HL-60 (cell line): ENCODE results near the gene PUM1.

ENCODE experiments used
- DNase-seq, 2 experiments: peaks; one replicate each; pipeline ENCODE4 v3.0.0-alpha.2; 2010 to 2020; ENCODE audit warnings: low read depth in 1 of 2, low spot score in 1 of 2
- H3K27ac ChIP-seq: fragments of 250-450 bp; sonication (Bioruptor Pico); replicated peaks from 2 replicates; pipeline ENCODE4 v1.5.1; 2020; ENCODE audit warnings: mild to moderate bottlenecking, moderate library complexity
- H3K27me3 ChIP-seq: fragments of 250-450 bp; sonication (Bioruptor Pico); 2 replicates; pipeline ENCODE4 v1.5.1; 2021; ENCODE audit warnings: mild to moderate bottlenecking, moderate library complexity; ENCODE audit not compliant: insufficient read depth, poor library complexity, severe bottlenecking
- H3K4me3 ChIP-seq: replicated peaks from 2 replicates; pipeline ENCODE4 v1.5.1; 2011; ENCODE audit warnings: mild to moderate bottlenecking, control low read depth, low read length; ENCODE audit not compliant: insufficient read depth
- CTCF ChIP-seq: IDR thresholded peaks from one replicate; pipeline ENCODE4 v1.5.1; 2011; ENCODE audit warnings: low read length, control low read depth, inconsistent platforms; ENCODE audit not compliant: insufficient read depth
- GABPA ChIP-seq: IDR thresholded peaks from 2 replicates; pipeline ENCODE4 v1.6.1; 2012; ENCODE audit warnings: low read depth
- POLR2AphosphoS5 ChIP-seq: IDR thresholded peaks from 2 replicates; pipeline ENCODE4 v1.6.1; 2012; ENCODE audit warnings: low read depth
- SPI1 ChIP-seq: IDR thresholded peaks from 2 replicates; pipeline ENCODE4 v1.6.1; 2012; ENCODE audit warnings: low read depth, mild to moderate bottlenecking, borderline replicate concordance
- TF ChIP-seq, protein P1 (sequence below): IDR thresholded peaks from 2 replicates; pipeline ENCODE4 v1.6.1; 2012; ENCODE audit warnings: low read depth; ENCODE audit not compliant: insufficient replicate concordance

The PUM1 gene

DNA sequence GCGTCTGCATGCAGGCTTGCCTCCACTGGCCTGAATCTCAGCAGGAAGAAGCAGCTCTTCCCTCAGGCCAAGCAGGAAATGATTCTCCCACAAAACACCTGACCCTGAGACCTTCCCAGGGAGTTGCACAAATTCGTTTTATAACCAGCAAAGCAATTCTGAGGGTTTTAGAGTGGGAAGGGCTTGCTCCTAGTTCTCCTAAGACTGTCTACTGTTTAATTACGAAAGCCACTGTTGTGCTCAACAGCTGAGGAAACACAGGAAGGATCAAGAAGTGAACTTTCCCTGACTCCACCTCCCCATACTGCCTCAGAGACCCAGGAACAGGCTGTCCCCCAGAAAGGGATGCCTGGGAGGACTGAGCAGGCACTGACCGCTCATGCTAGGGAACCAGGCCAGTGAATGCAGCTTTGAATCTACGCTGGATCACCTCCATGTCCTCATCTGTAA lies 37.0 kb upstream of the PUM1 start:
- TF ChIP-seq POLR2AphosphoS5 (no peak), GABPA (no peak)
- TF ChIP-seq, protein P1, sequence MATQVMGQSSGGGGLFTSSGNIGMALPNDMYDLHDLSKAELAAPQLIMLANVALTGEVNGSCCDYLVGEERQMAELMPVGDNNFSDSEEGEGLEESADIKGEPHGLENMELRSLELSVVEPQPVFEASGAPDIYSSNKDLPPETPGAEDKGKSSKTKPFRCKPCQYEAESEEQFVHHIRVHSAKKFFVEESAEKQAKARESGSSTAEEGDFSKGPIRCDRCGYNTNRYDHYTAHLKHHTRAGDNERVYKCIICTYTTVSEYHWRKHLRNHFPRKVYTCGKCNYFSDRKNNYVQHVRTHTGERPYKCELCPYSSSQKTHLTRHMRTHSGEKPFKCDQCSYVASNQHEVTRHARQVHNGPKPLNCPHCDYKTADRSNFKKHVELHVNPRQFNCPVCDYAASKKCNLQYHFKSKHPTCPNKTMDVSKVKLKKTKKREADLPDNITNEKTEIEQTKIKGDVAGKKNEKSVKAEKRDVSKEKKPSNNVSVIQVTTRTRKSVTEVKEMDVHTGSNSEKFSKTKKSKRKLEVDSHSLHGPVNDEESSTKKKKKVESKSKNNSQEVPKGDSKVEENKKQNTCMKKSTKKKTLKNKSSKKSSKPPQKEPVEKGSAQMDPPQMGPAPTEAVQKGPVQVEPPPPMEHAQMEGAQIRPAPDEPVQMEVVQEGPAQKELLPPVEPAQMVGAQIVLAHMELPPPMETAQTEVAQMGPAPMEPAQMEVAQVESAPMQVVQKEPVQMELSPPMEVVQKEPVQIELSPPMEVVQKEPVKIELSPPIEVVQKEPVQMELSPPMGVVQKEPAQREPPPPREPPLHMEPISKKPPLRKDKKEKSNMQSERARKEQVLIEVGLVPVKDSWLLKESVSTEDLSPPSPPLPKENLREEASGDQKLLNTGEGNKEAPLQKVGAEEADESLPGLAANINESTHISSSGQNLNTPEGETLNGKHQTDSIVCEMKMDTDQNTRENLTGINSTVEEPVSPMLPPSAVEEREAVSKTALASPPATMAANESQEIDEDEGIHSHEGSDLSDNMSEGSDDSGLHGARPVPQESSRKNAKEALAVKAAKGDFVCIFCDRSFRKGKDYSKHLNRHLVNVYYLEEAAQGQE: no peak
- Histone ChIP-seq H3K27ac (no peak overlapping the region), H3K27me3 (no peaks in the 10 kb centered on the region), H3K4me3 (no peak overlapping the region)
- DNase-seq: peak; percentile 27 to 62

- no peak overlapping the region for H3K4me3 ChIP-seq
- H3K27ac ChIP-seq: no peak overlapping the region
- TF ChIP-seq GABPA: no peak
- no peak for TF ChIP-seq SPI1
- DNase-seq: no peak
- no peaks in the 10 kb centered on the region for H3K27me3 ChIP-seq
Observed at GRCh38 chr1:31101147-31101502, 35.6 kb upstream of the PUM1 start.

DNA sequence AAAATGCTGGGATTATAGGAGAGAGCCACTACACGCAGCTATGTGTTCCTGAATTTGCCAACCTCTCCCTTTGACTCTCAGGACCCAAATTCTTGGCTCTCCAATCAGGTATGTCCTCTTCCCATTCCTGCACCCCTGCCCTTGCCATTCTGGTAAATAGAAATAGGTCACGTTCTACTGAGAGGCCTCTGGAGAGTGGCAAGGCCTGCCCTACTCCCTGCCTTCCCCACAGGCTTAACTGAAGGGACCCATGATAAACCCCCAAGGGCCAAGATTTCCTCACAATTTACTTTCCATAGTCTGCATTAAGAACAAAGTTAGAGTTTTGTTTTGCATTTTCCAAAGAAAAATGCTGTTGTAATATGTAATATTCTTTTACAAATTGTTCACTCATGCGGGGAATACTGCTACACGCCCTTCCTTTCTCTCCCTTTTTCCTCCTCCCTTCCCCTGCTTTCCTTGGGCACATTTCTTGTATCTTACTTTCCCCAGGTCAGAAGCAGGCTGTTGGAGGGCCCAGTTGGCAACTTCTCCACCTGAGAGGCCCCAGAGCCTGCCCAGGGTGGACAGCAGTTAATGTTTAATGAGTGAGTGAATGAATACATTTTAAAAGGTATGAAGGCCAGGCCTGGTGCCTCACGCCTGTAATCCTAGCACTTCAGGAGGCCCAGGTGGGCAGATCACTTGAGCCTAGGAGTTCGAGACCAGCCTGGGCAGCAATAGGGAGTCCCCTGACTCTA lies 33.9 kb upstream of the PUM1 start:
- no peak for TF ChIP-seq GABPA
- TF ChIP-seq SPI1: no peak
- TF ChIP-seq, protein P1: no peak
- TF ChIP-seq POLR2AphosphoS5: no peak
- Histone ChIP-seq H3K4me3 (no peak overlapping the region), H3K27me3 (no peaks in the 10 kb centered on the region), H3K27ac (no peak overlapping the region)
- DNase-seq: no peak

- no peak for DNase-seq
- no peak overlapping the region for H3K27ac ChIP-seq
- TF ChIP-seq POLR2AphosphoS5 (no peak), GABPA (no peak), SPI1 (no peak), CTCF (no peak)
- TF ChIP-seq, protein P1: no peak
Observed at GRCh38 chr1:31095985-31096384, 30.5 kb upstream of the PUM1 start.

More at GRCh38 chr1:31095985-31096384, 30.5 kb upstream of the PUM1 start:
- Histone ChIP-seq H3K4me3 (no peak overlapping the region), H3K27me3 (no peaks in the 10 kb centered on the region)
